Measurements from ENCODE around the gene TRIM8.
A peak's percentile ranks its signal among the peaks of the same experiment; 100 is the strongest.
"Not testable (repeated sequence)": the region's sequence is repeated elsewhere in the genome, so short reads cannot be mapped to it uniquely, and the experiment has no call there.

Gene TRIM8

GRCh38 chr10:102651455-102652169 lies 7.3 kb downstream of the TRIM8 start:
- no peak for DNase-seq

DNA sequence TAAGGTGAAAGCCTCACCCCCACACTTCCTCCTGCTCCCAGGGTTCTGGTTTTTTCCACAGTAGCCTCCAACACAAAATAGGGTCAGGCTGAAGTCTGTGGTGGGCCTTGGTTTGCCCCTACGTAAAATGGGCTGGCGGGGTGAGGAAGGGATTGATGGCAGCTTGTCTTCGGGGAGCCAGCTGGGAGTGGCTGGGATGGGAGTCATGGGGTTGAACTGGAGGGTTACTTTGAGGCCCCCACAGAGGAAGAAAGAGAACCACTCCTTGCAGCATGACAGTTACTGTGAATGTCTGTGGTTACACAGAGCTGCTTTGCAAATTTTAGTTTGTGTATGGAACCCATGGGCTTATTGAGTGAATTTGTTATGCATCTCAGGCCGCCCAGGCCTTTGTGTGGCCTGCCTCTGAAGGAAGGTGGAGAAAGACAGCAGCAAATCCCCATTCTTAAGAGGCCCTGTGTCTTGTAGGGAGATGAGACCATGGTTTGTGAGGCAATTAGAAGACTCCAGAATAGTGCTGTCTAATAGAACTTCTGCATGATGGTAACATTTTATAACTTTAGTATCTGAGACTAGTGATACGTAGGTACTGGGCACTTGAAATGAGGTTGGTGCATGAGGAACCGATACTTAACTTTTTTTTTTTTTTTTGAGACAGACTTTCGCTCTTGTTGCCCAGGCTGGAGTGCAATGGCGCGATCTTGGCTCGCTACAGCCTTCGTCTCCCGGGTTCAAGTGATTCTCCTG lies 8.1 kb downstream of the TRIM8 start:
- DNase-seq: no peak

- DNase-seq: no peak
Observed at GRCh38 chr10:102653060-102653459, 8.8 kb downstream of the TRIM8 start.

GRCh38 chr10:102654566-102654965 lies 10.3 kb downstream of the TRIM8 start:
- no peak for DNase-seq

DNA sequence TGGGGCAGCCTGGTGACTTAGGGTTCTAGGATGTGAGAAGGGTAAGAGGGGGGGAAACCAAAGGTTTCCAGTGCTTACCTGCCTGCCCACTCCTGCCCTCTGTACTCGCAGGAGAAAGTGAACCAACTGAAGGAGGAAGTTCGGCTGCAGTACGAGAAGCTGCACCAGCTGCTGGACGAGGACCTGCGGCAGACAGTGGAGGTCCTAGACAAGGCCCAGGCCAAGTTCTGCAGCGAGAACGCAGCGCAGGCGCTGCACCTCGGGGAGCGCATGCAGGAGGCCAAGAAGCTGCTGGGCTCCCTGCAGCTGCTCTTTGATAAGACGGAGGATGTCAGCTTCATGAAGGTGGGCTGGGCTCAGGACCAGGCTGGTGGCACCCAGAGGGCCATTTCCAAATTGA lies 10.7 kb downstream of the TRIM8 start:
- DNase-seq: no peak

- no peak for DNase-seq
Observed at GRCh38 chr10:102656026-102656425, 11.7 kb downstream of the TRIM8 start.

DNA sequence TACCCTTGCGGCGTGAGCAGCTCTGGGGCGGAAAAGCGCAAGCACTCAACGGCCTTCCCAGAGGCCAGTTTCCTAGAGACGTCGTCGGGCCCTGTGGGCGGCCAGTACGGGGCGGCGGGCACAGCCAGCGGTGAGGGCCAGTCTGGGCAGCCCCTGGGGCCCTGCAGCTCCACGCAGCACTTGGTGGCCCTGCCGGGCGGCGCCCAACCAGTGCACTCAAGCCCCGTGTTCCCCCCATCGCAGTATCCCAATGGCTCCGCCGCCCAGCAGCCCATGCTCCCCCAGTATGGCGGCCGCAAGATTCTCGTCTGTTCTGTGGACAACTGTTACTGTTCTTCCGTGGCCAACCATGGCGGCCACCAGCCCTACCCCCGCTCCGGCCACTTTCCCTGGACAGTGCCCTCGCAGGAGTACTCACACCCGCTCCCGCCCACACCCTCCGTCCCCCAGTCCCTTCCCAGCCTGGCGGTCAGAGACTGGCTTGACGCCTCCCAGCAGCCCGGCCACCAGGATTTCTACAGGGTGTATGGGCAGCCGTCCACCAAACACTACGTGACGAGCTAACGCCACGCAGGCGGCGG lies 12.6 kb downstream of the TRIM8 start:
- DNase-seq: no peak

DNA sequence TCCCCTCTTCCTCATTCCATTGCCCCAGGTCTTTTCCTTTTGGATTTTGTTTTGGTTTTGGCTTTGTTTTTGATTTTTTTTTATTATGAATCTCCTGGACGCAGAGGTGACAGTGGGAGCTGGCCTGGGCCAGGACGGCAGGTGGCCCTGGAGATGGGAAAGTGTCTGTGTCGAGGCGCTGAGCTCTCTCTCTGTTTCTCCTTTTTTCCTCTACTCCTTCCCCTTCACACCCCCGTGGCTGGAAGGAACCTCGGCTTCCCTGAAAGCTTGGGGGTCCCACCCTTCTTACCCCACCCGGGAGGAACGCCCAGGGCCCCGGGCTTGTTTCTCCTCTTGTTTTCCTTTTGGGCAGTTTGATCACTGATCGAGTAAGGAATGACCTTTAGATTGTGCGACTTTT lies 13.2 kb downstream of the TRIM8 start:
- no peak for DNase-seq

- DNase-seq: no peak
Observed at GRCh38 chr10:102657984-102658724, 13.9 kb downstream of the TRIM8 start.

DNA sequence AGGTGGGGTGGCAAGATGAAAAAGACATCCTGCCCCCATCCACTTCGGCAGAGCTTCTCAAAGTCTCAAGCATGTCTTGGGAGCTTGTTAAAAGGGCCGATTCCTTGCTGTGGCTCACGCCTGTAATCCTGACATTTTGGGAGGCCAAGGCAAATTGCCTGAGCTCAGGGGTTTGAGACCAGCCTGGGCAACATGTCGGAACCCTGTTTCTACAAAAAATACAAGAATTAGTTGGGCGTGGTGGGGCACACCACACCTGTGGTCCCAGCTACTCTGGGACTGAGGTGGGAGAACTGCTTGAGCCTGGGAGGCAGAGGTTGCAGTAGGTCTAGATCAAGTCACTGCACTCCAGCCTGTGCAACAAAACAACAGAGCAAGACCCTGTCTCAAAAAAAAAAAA lies 14.5 kb downstream of the TRIM8 start:
- DNase-seq: no peak

DNA sequence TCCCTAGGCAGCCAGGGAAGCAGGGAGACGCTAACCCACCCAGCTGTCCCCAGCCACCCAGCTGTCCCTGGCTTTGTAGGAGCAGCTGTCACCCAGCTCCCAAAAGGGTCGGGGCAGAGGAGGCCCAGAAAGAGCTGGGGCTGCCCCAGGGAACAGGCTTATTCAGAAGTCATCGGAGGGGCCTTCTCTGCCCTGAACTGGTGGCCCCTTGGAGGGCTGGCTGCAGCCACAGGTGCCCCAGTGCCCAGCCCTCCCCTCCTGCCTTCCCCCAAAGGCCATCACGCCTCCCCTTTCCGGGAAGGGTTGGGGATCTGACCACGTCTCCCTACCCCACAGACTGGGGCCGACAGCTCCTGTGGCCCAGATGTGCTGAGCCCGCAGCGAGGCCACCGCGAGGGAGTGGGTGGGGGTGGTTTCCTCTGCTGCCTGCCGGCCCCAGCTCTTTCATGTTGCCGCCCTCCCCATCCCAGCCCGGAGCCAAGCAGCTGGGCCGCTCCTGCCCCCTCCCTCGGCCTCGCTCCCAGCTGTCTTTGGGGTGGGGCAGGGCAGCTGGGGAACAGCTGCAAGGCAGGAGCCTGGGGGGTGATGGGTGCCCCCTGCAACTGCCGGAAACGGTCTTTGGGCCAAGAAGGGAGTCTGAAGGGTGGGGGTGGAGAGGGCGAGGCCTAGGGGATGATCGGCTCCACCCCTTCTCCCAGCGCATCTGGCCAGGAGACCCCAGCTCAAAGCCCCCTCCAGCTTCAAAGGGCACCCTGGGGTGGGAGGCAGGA lies 16.8 kb downstream of the TRIM8 start:
- DNase-seq: peak; percentile 82

GRCh38 chr10:102661658-102662028 lies 17.4 kb downstream of the TRIM8 start:
- no peak for DNase-seq

DNA sequence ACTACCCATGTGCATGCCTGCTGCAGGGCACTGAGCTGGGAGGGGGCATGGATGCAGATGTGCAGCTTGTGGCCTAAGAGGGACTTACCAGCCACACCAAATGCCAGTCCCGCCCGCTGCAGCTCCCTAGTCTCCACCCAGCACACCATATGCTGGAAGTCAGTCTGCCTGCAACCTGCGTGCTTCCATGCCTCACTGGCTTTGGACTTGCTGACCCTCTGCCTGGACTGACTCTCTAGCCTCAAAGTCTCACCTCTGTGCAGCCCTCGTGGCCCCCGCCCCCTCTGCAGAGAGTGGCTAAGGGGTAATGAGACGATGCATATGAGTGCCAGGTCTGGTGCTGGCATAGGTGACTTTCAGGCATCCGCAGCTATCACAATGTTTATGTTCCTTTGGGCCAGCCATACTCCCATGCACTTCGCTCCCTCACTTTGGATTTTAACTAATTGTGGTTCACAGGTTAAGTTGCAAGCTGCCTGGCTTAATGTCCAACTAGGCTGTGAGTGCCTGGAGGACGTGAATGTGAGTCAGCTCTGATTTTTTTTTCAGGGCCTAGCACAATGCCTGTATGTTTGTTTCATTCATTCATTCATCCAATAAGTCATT lies 21.7 kb downstream of the TRIM8 start:
- no peak for DNase-seq

GRCh38 chr10:102667411-102667810 lies 23.1 kb downstream of the TRIM8 start:
- DNase-seq: not testable (repeated sequence)

DNA sequence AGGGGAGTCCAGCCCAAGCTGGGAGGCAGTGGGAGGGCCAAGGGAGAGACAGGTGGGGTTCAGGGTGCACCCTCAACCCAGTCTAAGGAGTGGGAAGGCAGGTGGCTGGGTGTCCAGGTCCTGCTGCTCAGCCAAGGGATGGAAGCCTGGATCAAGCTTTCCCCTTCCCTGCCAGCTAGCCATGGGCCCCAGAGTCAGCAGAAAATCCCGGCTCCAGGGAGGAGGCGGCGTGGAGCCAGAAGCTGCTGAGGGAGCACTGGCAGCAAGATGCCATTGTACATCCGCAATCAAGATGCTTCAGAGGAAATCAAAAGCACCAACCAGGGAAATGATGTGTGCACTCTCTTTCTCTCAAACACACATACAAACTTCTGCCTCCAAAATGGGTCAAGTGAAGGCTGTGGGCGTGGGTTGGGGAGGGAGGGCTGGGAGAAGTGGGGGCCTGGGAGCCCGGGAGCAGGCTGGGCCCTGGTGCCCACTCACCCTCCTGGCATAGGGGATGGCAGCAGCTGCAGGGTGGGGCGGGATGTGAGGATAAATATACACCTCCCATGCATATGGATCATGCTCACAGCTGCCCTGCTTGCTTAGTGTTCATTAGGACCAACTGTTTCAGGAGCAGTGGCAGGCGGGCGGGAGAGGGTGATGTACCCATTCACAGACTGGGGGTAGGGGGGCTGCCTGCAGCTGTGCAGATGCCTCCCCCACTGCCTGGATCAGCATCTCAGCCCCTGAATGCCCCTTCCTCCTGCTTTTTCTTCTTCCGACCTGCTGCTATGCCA lies 24.2 kb downstream of the TRIM8 start:
- no peak for DNase-seq

DNA sequence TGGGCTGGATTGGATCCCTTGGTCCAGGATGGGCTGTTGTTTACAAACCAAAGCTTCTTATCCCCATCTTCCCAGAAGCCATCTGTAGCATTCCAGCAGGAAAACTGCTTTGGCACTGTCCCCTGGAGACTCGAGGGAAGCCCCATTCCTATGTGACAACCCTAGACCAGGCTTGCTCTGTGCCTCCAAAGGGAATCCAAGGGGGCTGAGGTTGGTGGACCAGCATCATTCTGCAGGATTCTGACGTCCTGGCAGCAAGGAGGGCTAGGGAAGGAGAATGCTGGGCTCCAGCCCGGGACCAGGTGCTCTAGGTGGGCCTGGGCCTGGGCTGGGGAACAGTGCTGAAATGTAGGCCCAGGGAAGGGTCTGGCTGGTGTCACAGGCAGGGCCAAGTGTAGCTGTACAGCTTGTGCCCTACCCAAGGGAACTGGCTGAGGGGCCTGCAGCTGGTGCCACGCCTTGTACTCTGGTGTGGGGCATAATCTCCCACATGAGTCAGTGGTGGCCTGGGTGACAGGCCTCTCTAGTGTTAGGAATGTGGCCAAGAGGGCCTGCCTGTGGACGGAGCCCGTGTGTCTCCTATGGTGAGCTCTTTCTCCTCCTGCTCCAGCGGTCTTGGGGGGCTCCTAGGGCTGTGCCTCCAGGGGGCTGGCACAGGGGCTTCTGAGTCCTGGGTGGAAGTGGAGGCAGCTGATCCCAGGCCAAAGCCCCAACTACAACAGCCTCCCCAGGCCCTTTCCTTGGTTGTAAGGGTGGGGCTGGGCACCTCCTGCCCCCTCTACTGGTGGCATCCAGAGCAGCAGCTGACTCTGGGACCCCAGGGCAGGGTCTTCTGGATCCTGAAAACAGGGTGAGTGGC lies 25.2 kb downstream of the TRIM8 start:
- no peak for DNase-seq

DNA sequence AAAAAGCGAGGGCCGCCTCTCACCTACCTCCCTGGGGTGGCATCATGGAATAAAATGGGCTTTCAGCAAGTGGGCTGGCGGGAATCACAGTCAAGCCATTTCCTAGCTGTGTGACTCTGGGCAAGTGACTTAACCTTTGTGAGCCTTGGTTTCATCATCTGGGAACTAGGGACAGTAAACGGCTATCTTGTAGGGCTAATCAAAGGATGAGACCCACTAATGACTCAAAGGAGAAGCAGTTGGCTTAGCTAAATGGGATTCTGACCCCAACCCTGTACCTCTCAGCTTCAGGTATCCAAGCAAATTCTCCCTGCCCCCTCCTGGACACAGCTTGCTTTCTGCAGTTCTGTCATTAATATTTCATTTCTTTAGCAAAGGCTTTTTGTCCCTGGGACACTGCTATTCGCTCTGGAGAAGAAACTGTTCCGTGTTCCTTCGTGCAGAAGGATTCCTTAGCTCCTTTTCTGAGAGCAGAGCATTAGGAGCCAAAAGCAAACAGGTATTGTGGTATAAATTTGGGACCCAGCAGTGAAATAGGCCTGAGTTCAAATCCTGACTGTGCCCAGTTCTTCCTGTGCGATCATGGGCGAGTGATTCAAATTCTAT lies 25.9 kb downstream of the TRIM8 start:
- DNase-seq: no peak

DNA sequence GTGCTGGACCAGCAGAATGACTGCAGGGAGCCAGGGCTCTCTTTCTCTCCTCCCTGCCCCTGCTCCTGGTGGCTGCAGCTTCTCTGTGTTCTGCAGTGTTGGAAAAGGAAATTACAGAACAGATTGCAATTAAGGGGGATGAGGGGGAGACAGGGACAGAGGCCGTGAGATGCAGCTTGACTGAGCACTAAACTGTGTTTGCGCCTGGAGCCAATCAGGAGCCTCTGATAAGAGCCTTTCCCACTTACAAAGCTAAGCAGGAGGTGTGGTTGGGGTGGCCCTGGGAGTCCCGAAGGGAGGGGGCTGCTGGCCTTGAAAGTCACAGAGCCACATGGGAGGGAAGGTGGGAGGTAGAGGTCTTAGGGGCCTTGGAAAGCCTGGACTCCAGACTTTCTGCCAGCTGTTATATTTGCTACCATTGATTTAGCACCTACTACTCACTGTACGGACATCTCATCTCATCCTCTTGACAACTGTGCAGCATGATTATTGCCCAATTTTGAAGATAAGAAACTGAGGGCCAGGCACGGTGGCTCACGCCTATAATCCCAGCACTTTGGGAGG lies 26.7 kb downstream of the TRIM8 start:
- no peak for DNase-seq

GRCh38 chr10:102673236-102673818 lies 29.0 kb downstream of the TRIM8 start:
- DNase-seq: no peak
